T-helper 2 cell treated with Interferon-gamma antibody and Interleukin-4, amounts not matched to agents 100 ng/mL and 5 ng/mL, for 36 hours (primary cell): ENCODE data around the gene KIAA0319L. TPM values are rescaled to one million over a fixed set of nuclear protein-coding genes. Genes with fewer than 3 reads are reported as not detected.

Experiments used
- intact Hi-C: fragments of 100-400 bp; cut with micrococcal nuclease; formaldehyde crosslinking; loops from one replicate; pipeline ENCODE4 v1.15.1; 2023
- total RNA-seq: library from RNA; stranded (reverse); gene quantifications from 2 replicates; pipeline ENCODE4 v1.2.3, GENCODE V29; 2022

The KIAA0319L gene
- total RNA-seq, 1 donor from 2014 or later, result 50.1 TPM

DNA sequence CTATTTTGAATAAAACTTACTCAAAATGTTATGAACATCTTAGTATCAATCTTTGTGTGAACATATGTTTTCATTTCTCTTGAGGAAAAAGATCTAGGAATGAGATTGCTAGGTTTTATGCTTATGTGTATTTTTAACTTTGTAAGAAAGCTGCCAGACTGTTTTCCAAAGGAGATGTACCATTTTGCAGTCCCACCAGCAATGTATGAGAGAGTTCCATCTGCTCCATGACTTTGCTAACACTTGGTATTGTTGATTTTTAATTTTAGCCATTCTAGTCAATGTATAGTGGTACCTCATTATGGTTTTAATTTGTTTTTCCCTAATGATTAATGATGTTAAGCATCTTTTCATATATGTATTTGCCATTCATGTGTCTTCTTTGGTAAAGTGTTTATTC is 156.2 kb downstream of the KIAA0319L start:
- intact Hi-C loops, result no loop called here

DNA sequence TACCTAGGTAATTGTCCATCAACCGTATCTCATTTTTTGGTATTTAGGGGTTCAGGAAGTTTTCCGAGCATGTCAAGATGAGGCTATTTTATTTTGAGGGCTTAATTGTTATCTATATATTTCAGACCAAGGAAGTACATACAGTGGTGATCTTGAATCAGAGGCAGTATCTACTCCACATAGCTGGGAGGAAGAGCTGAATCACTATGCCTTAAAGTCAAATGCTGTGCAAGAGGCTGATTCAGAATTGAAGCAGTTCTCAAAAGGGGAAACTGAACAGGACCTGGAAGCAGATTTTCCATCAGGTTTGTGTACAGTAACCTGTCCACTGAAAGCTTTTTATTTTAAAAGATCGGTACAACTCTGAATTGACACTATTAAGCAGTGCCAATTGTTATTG is 158.5 kb downstream of the KIAA0319L start:
- intact Hi-C loops, result no loop called here

DNA sequence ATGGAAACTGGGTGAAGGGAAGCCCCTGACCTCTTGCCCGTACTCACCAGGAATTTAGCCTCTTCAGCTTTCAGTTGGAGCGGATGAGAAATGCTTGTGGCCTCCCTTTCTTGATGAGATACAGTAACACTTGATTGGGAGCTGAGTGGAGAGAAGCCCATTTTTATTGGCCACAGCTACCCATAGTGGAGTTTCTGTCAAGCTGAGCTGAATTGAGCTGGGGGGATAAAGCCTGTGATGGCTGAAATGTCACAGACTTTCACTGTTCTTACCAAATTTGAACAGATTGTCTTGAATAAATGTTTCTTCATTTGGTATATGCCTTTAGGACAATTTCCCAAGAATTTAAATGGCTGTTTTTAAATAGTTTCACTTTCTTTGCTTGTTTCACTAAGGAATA is 162.8 kb downstream of the KIAA0319L start:
- intact Hi-C loops, result no loop called here

DNA sequence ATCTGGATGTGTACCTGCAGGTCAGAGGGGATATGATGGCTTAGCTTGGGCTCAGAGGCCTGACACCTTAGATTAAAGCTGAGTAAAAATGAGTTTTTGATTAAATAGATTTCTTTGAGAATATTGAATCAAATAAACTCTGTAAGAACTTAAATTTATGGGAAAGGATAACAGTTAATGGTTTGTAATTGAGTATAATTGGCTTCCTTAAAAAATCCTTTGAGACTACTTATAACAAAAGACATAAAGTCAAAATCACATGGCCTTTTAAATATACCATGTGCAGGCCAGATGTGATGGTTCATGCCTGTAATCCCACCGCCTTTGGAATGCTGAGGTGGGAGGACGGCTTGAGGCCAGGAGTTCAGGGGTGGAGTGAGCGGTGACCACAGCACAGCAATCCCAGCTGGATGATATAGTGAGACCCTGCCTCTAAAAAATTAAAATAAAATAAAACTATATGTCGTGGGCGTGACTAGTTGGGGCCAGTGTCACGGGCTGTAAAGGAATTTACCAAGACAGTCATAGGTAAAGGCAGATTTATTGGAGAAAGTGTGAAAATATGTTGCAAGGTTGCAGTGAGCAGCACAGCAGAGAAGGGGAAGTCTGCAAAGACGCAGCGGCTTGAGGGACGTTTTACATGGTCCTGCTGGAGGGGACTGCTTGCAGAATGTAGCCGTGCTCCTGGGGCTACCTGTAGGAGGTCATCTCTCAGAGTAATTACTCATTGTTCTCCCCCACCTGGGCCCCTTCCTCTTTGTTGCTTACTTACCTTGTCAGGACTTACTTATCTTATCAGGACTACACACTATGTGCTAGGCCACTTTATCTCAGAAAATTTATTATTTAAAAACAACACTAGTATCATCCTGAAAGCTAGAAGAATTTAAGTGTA is 166.4 kb downstream of the KIAA0319L start:
- intact Hi-C loops, result no loop called here

GRCh38 chr1:35386959-35387358 is 170.2 kb downstream of the KIAA0319L start:
- intact Hi-C loops, result no loop called here

DNA sequence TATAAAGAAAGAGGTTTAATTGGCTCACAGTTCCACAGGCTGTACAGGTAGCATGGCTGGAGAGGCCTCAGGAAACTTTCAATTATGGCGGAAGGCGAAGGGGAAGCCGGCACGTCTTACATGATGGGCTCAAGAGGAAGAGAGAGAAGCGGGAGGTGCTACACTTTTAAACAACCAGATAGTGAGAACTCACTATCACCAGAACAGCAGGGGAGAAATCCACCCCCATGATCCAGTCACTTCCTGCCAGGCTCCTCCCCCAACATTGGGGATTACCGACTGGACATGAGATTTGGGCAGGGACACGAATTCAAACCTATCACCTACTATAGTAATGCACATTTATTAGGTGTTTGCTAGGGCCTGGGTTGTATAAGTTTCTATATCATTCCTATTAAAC is 170.9 kb downstream of the KIAA0319L start:
- intact Hi-C loops, result no loop called here

Other genes with a start within 250 kb of the KIAA0319L start
- 25.0 and 26.9 TPM in 2 replicates for gene NCDN, start 396 bp upstream of the KIAA0319L start, total RNA-seq
- gene TFAP2E, start 15.9 kb upstream of the KIAA0319L start, total RNA-seq, result 0.43 and 0.73 TPM in 2 replicates
- gene PSMB2, start 84.1 kb upstream of the KIAA0319L start, total RNA-seq, result 98.9 and 99.8 TPM in 2 replicates
- gene C1orf216, start 161.5 kb upstream of the KIAA0319L start, total RNA-seq, result 15.8 and 16.5 TPM in 2 replicates
- gene CLSPN, start 212.6 kb upstream of the KIAA0319L start, total RNA-seq, result 70.3 and 75.8 TPM in 2 replicates